Adrenal gland (tissue), 12 donors: Measurements from ENCODE around the gene CAMK2D. TPM values are rescaled to one million over a fixed set of nuclear protein-coding genes. Genes with fewer than 3 reads are reported as not detected.

Experiments used
- DNase-seq, 7 donors: peaks; one replicate each; pipeline ENCODE4 v3.0.0-alpha.2; 2019 to 2020
- H3K27ac ChIP-seq, 5 donors: fragments of 200-600 bp; sonication (generic) in 4 of 5; 1 replicate in 3 of 5; 2 replicates in 2 of 5; pipeline versions ENCODE4 v1.5.1 to v1.8.0; 2016 to 2020; ENCODE audit warnings: mild to moderate bottlenecking in 1 of 5
- H3K27me3 ChIP-seq: fragments of 200-600 bp; 2 replicates; pipeline ENCODE4 v1.8.0; 2021
- H3K36me3 ChIP-seq, 2 donors: fragments of 200-600 bp; replicated peaks in 1 of 2; 1 replicate in 1 of 2; 2 replicates in 1 of 2; pipeline versions ENCODE4 v1.5.1 to v1.8.0; 2018 to 2022
- H3K4me1 ChIP-seq, 2 donors: fragments of 200-600 bp; replicated peaks in 1 of 2; 1 replicate in 1 of 2; 2 replicates in 1 of 2; pipeline versions ENCODE4 v1.5.1 to v1.8.0; 2018 to 2021
- H3K4me3 ChIP-seq, 4 donors: fragments of 200-600 bp; sonication (generic) in 3 of 4; one replicate each; pipeline ENCODE4 v1.5.1; 2016 to 2018
- H3K9me3 ChIP-seq, 3 donors: fragments of 200-600 bp; sonication (generic) in 1 of 3; replicated peaks in 1 of 3; 1 replicate in 2 of 3; 2 replicates in 1 of 3; pipeline versions ENCODE4 v1.5.1 to v1.8.0; 2016 to 2021
- CTCF ChIP-seq, 6 experiments: fragments of 450-650 bp in 4 of 6; fragments of 200-600 bp in 2 of 6; sonication (generic) in 1 of 6; IDR thresholded peaks; 1 replicate in 5 of 6; 2 replicates in 1 of 6; pipeline versions ENCODE4 v1.5.1 to v1.8.0; 2016 to 2021; ENCODE audit warnings: antibody characterized with exemption in 6 of 6, mild to moderate bottlenecking in 2 of 6, moderate library complexity in 1 of 6
- POLR2A ChIP-seq, 2 donors: fragments of 450-650 bp; IDR thresholded peaks; one replicate each; pipeline ENCODE4 v1.6.1; 2017; ENCODE audit warnings: antibody characterized with exemption in 2 of 2, mild to moderate bottlenecking in 2 of 2, moderate library complexity in 1 of 2
- WGBS, 4 donors: extraction: QIAGEN DNeasy Blood & Tissue Kit in 2 of 4; methylation state at CpG; one replicate each; pipeline versions ENCODE4 v1.1.5 to v1.1.7; 2013 to 2017; 5-methylcytosine and 5-hydroxymethylcytosine counted together
- intact Hi-C, 2 donors: fragments of 100-400 bp; cut with DNase I; formaldehyde crosslinking; loops; one replicate each; pipeline versions ENCODE4 v1.14.1 to v1.15.0; 2022 to 2023
- polyA plus RNA-seq, 3 donors: library from polyadenylated mRNA; stranded (reverse); fragments of 200-250 nt in 2 of 3; fragments of 350-450 nt in 1 of 3; fragmentation: Illumina TruSeq in 1 of 3; extraction: RNeasy Lipid Tissue Mini Kit (QIAGEN cat#74804) in 1 of 3; gene quantifications; one replicate each; pipeline ENCODE4 v1.2.3, GENCODE V29; 2013 to 2014
- total RNA-seq, 9 donors: library from RNA; depleted of rRNA in 4 of 9; stranded (reverse); fragments of >200 nt in 4 of 9; fragments of 120-200 nt in 1 of 9; fragmentation: NEBNext Ultra II Directional in 1 of 9; extraction: Animal tissue kit (Norgen Biotek cat#: 25700) in 1 of 9; gene quantifications; one replicate each; pipeline versions ENCODE4 v1.1.0 to v1.2.4, GENCODE V29; 2013 to 2023
- donor health status: healthy with polysubstance abuse.
- donor health status: Bipolar disorder and iron deficiency.
- donor health status: DM: yes; HTN: yes; CAD: no.
- donor health status: DM: no; HTN: no; CAD: no.
- donor health status: DM: no; HTN: no; CAD: no.
- donor health status: DM: yes; HTN: yes; CAD: no.

The CAMK2D gene
- total and polyA plus RNA-seq, 12 donors: 7.6 to 83.9 (median 33.6) TPM

- WGBS, 4 donors: 44 to 82% (median 74%) methylated on average over 2 of the region's 2 CpGs
- Histone ChIP-seq H3K27ac (no peak overlapping the region), H3K27me3 (no peaks in the 10 kb centered on the region), H3K36me3 (no peaks in the 10 kb centered on the region), H3K4me3 (no peak overlapping the region), H3K4me1 (no peaks in the 10 kb centered on the region), H3K9me3 (no peaks in the 10 kb centered on the region)
- intact Hi-C loops: loop anchor here in 1 of 2 donors (10.0 kb wide), 1 partner anchor 279 kb away; no protein-coding TSS in a partner anchor
- TF ChIP-seq CTCF (IDR thresholded peaks at IDR 0.05) (no peak), POLR2A (IDR thresholded peaks at IDR 0.05) (no peak)
- no peak for DNase-seq
Observed at GRCh38 chr4:113785781-113786180, 24.2 kb upstream of the CAMK2D start.

- 49 to 61% (median 52%) methylated on average over 2 of the region's 2 CpGs for WGBS, 4 donors
- TF ChIP-seq CTCF (IDR thresholded peaks at IDR 0.05): no peak
- TF ChIP-seq POLR2A (IDR thresholded peaks at IDR 0.05): no peak
- no peaks in the 10 kb centered on the region for H3K4me1 ChIP-seq
- intact Hi-C loops: loop anchor here in 1 of 2 donors (10.0 kb wide), 1 partner anchor 280 kb away; no protein-coding TSS in a partner anchor
- H3K27ac ChIP-seq: no peak overlapping the region
- H3K27me3 ChIP-seq: no peaks in the 10 kb centered on the region
- no peaks in the 10 kb centered on the region for H3K9me3 ChIP-seq
- DNase-seq: no peak
- H3K4me3 ChIP-seq: no peak overlapping the region
- no peaks in the 10 kb centered on the region for H3K36me3 ChIP-seq
Observed at GRCh38 chr4:113784497-113785250, 23.1 kb upstream of the CAMK2D start.

- no peaks in the 10 kb centered on the region for H3K9me3 ChIP-seq
- no peaks in the 10 kb centered on the region for H3K27me3 ChIP-seq
- intact Hi-C loops: loop anchor here in 1 of 2 donors (10.0 kb wide), 1 partner anchor 281 kb away; no protein-coding TSS in a partner anchor
- TF ChIP-seq POLR2A (IDR thresholded peaks at IDR 0.05) (no peak), CTCF (IDR thresholded peaks at IDR 0.05) (no peak)
- WGBS, 4 donors: 78 to 83% (median 79%) methylated on average over 6 of the region's 6 CpGs
- no peak for DNase-seq
- H3K4me3 ChIP-seq: no peak overlapping the region
- no peaks in the 10 kb centered on the region for H3K4me1 ChIP-seq
- no peaks in the 10 kb centered on the region for H3K36me3 ChIP-seq
- no peak overlapping the region for H3K27ac ChIP-seq
Observed at GRCh38 chr4:113783701-113784100, 22.2 kb upstream of the CAMK2D start.

GRCh38 chr4:113783289-113783688 is 21.8 kb upstream of the CAMK2D start:
- WGBS, 4 donors: 83 to 91% (median 86%) methylated on average over 2 of the region's 2 CpGs
- Histone ChIP-seq H3K9me3 (no peaks in the 10 kb centered on the region), H3K27me3 (no peaks in the 10 kb centered on the region), H3K4me3 (no peak overlapping the region), H3K4me1 (no peaks in the 10 kb centered on the region), H3K36me3 (no peaks in the 10 kb centered on the region), H3K27ac (no peak overlapping the region)
- intact Hi-C loops: loop anchor here in 1 of 2 donors (10.0 kb wide), 1 partner anchor 282 kb away; no protein-coding TSS in a partner anchor
- DNase-seq: no peak
- TF ChIP-seq CTCF (IDR thresholded peaks at IDR 0.05) (no peak), POLR2A (IDR thresholded peaks at IDR 0.05) (no peak)
